Lung (tissue), 12 donors: ENCODE data around the gene BCAS3. TPM values are rescaled to one million over a fixed set of nuclear protein-coding genes. Genes with fewer than 3 reads are reported as not detected.
A peak's percentile ranks its signal among the peaks of the same experiment; 100 is the strongest.

Source experiments
- ATAC-seq: fragments of 200-7000 bp; cut with Tn5 transposase; one replicate; pipeline ENCODE4 v1.9.1; 2020; ENCODE audit warnings: moderate number of reproducible peaks; ENCODE audit not compliant: insufficient read depth, low FRiP score
- DNase-seq, 3 donors: peaks; one replicate each; pipeline ENCODE4 v3.0.0-alpha.2; 2013 to 2017
- H3K27ac ChIP-seq, 2 donors: one replicate each; pipeline ENCODE4 v1.5.1; 2013; ENCODE audit warnings: mild to moderate bottlenecking in 2 of 2, moderate library complexity in 2 of 2, control low read depth in 1 of 2, inconsistent platforms in 1 of 2, low read depth in 1 of 2, low read length in 1 of 2
- H3K27me3 ChIP-seq, 3 donors: one replicate each; pipeline ENCODE4 v1.5.1; 2013; ENCODE audit warnings: low read length in 2 of 3; ENCODE audit not compliant: control insufficient read depth in 3 of 3, insufficient read depth in 3 of 3
- H3K36me3 ChIP-seq, 4 donors: one replicate each; pipeline ENCODE4 v1.5.1; 2013; ENCODE audit warnings: low read length in 4 of 4, mild to moderate bottlenecking in 1 of 4, moderate library complexity in 1 of 4; ENCODE audit not compliant: control insufficient read depth in 4 of 4, insufficient read depth in 4 of 4
- H3K4me1 ChIP-seq, 5 donors: one replicate each; pipeline ENCODE4 v1.5.1; 2013; ENCODE audit warnings: low read length in 5 of 5, mild to moderate bottlenecking in 2 of 5, moderate library complexity in 1 of 5; ENCODE audit not compliant: control insufficient read depth in 5 of 5, insufficient read depth in 5 of 5
- H3K4me3 ChIP-seq: one replicate; pipeline ENCODE4 v1.5.1; 2013; ENCODE audit warnings: mild to moderate bottlenecking, control low read depth, moderate library complexity
- H3K9ac ChIP-seq, 2 donors: one replicate each; pipeline ENCODE4 v1.5.1; 2013; ENCODE audit warnings: low read length in 2 of 2, control low read depth in 1 of 2; ENCODE audit not compliant: insufficient read depth in 1 of 2
- H3K9me3 ChIP-seq, 4 donors: one replicate each; pipeline ENCODE4 v1.5.1; 2013; ENCODE audit warnings: low read length in 3 of 4, mild to moderate bottlenecking in 1 of 4, moderate library complexity in 1 of 4; ENCODE audit not compliant: control insufficient read depth in 4 of 4, insufficient read depth in 3 of 4
- WGBS, 2 donors: extraction: QIAGEN DNeasy Blood & Tissue Kit; methylation state at CpG; one replicate each; pipeline ENCODE4 v1.1.7; 2013; 5-methylcytosine and 5-hydroxymethylcytosine counted together
- polyA plus RNA-seq, 2 donors: library from polyadenylated mRNA; stranded (reverse); fragments of 200-250 nt; gene quantifications; one replicate each; pipeline ENCODE4 v1.2.1, GENCODE V29; 2013
- total RNA-seq, 2 donors: library from RNA; depleted of rRNA in 1 of 2; stranded (reverse); fragments of >200 nt in 1 of 2; gene quantifications; one replicate each; pipeline ENCODE4 v1.2.1, GENCODE V29; 2014 to 2021
- TF ChIP-seq, protein P1 (sequence below): IDR thresholded peaks from 2 replicates; pipeline ENCODE4 v1.5.1; 2012; ENCODE audit warnings: mild to moderate bottlenecking; ENCODE audit errors: control extremely low read depth, extremely low read depth
- donor health status: control.
- donor health status: control.
- donor health status: Bipolar disorder and iron deficiency.
- donor health status: healthy.
- donor health status: DM: yes; HTN: yes; CAD: no.

BCAS3 gene
- total and polyA plus RNA-seq, 4 donors: 4.0 to 101 (median 20.3) TPM

DNA sequence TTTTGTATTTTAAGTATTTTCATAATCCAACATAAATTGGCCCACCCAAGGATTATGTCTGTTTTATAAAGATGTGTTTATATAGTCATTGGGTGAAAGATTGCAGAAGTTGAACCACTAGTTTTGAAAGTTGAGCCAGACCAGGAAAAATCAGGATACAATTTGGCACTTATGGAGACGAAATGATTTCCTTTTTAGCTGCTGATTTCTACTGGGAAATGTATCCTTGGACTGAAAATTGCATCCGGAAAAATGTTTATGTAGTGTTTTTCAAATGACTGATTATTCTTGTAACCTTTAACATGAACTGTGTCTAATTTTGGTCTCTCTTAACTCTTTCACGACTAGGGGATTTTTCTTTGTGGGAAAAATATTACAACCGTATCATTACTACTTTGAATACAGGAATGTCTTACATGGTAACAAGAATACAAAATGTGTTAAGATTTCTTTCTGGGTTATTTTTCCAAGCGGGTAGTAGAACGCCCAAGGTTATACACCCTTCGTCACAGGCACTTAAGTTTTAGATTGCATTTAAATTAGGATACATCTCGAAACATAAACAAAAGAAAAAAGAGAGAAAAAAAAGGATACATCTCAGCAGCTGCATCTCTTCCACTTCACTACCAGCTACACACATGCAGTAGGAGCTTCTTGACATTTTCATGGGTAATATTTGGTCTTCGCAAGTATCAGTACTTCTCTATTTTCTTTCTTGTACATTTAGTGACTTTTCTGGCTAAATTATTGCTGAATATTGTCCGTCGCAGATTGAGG lies 449.0 kb downstream of the BCAS3 start:
- DNase-seq (peak; percentile 55 to 97 (median 96)), ATAC-seq (no peak)
- Histone ChIP-seq H3K27me3 (no peaks in the 10 kb centered on the region), H3K27ac (peak overlapping the region in 1 of 2 donors; percentile 21), H3K9me3 (no peaks in the 10 kb centered on the region), H3K4me1 (peaks cover 3 to 78% (median 19%) of the 10 kb centered on the region in 5 donors), H3K36me3 (no peaks in the 10 kb centered on the region), H3K9ac (peak overlapping the region in 1 of 2 donors; percentile 24), H3K4me3 (no peak overlapping the region)
- WGBS, 2 donors: 77 to 83% methylated on average over 11 of the region's 11 CpGs
- TF ChIP-seq, protein P1, sequence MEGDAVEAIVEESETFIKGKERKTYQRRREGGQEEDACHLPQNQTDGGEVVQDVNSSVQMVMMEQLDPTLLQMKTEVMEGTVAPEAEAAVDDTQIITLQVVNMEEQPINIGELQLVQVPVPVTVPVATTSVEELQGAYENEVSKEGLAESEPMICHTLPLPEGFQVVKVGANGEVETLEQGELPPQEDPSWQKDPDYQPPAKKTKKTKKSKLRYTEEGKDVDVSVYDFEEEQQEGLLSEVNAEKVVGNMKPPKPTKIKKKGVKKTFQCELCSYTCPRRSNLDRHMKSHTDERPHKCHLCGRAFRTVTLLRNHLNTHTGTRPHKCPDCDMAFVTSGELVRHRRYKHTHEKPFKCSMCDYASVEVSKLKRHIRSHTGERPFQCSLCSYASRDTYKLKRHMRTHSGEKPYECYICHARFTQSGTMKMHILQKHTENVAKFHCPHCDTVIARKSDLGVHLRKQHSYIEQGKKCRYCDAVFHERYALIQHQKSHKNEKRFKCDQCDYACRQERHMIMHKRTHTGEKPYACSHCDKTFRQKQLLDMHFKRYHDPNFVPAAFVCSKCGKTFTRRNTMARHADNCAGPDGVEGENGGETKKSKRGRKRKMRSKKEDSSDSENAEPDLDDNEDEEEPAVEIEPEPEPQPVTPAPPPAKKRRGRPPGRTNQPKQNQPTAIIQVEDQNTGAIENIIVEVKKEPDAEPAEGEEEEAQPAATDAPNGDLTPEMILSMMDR: no peak

DNA sequence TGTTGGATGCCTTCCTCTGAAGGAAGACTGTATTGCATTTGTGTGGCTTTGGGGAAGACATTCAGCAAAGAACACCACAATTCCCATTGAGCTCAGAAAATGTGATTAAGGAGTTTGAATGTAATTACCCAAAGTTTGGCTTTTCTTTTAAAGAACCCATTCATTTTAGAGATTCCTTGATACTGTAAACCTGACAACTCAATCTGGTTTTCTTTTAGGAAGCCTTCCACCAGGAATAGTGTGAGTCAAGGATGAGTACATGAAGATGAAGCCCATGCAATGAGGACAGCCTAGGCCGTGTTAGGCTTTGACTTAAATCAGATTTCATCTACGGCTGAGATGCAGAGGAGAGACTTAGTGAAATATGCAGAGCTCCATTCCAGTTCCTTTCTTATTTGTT lies 450.3 kb downstream of the BCAS3 start:
- peak in 1 of 3 donors; percentile 48 for DNase-seq
- Histone ChIP-seq H3K9me3 (no peaks in the 10 kb centered on the region), H3K4me3 (no peak overlapping the region), H3K4me1 (peaks cover 3 to 85% (median 17%) of the 10 kb centered on the region in 5 donors), H3K27ac (peak overlapping the region in 1 of 2 donors; percentile 42), H3K36me3 (no peaks in the 10 kb centered on the region), H3K9ac (peak overlapping the region in 1 of 2 donors; percentile 19), H3K27me3 (no peaks in the 10 kb centered on the region)
- WGBS, 2 donors: 84 to 93% methylated on average over 2 of the region's 2 CpGs
- TF ChIP-seq, protein P1: no peak
- ATAC-seq: no peak

DNA sequence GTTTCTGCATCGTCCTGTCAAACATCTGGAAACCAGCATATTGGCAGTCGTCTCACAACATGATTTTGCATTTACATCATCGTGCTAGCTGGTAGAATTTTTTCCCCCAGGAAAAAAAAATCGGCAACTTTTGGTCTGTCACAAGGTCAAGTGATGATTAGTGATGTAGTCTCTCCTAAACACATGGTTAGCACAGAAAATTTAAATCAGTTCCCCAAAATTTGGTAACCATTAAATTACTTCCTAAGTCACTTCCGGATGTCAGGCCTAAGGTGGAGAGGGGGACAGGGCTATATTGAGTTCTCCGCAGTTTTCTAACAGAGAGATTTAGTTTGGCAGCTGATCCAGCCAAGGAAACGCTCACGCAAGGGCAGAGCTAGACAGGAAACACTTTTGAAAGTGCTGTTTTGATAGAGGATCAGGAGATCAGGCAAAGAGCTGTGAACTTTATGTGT lies 451.0 kb downstream of the BCAS3 start:
- H3K4me3 ChIP-seq: no peak overlapping the region
- peak overlapping the region in 1 of 2 donors; percentile 71 for H3K9ac ChIP-seq
- DNase-seq (peak; percentile 44 to 78 (median 74)), ATAC-seq (no peak)
- TF ChIP-seq, protein P1: no peak
- H3K36me3 ChIP-seq: no peaks in the 10 kb centered on the region
- 24 to 33% methylated on average over 8 of the region's 8 CpGs for WGBS, 2 donors
- H3K27ac ChIP-seq: peak overlapping the region; percentile 61 to 85
- no peaks in the 10 kb centered on the region for H3K9me3 ChIP-seq
- H3K4me1 ChIP-seq: peaks cover 3 to 91% (median 20%) of the 10 kb centered on the region in 5 donors
- H3K27me3 ChIP-seq: no peaks in the 10 kb centered on the region
